Stimulated activated CD4-positive, alpha-beta T cell treated with anti-CD3 and anti-CD28 coated beads, Interleukin-1b, Interleukin-23, amount 100 ng/mL, for 4 hours (primary cell): ENCODE data around the gene GNPDA2.
"Not testable (repeated sequence)": the region's sequence is repeated elsewhere in the genome, so short reads cannot be mapped to it uniquely, and the experiment has no call there.

Experiments used
- DNase-seq, 2 donors: peaks; one replicate each; pipeline ENCODE4 v3.0.0-alpha.2; 2020; ENCODE audit warnings: low read depth in 2 of 2

GNPDA2 gene

GRCh38 chr4:44726038-44726871 lies at the start of gene GNPDA2:
Gene GNPDA2, minus strand, starts transcription at chr4:44726556. Its CDS starts 4,349 bp downstream, at chr4:44722207.
- DNase-seq = peak; percentile 68 to 71

GRCh38 chr4:44772340-44772739 lies 46.0 kb upstream of the GNPDA2 start:
- DNase-seq = no peak

GRCh38 chr4:44771789-44772188 lies 45.4 kb upstream of the GNPDA2 start:
- no peak for DNase-seq

- DNase-seq = no peak
Observed at GRCh38 chr4:44766453-44766852, 40.1 kb upstream of the GNPDA2 start.

- DNase-seq = no peak
Observed at GRCh38 chr4:44765116-44765515, 38.8 kb upstream of the GNPDA2 start.

GRCh38 chr4:44761306-44761705 lies 35.0 kb upstream of the GNPDA2 start:
- no peak for DNase-seq

GRCh38 chr4:44760142-44760898 lies 34.0 kb upstream of the GNPDA2 start:
- no peak for DNase-seq

- no peak for DNase-seq
Observed at GRCh38 chr4:44756559-44756958, 30.2 kb upstream of the GNPDA2 start.

GRCh38 chr4:44740201-44740600 lies 13.8 kb upstream of the GNPDA2 start:
- no peak for DNase-seq

GRCh38 chr4:44738615-44739014 lies 12.3 kb upstream of the GNPDA2 start:
- no peak for DNase-seq

- DNase-seq = no peak
Observed at GRCh38 chr4:44736900-44737299, 10.5 kb upstream of the GNPDA2 start.

- not testable (repeated sequence) for DNase-seq
Observed at GRCh38 chr4:44728694-44729093, 2.3 kb upstream of the GNPDA2 start.

- no peak for DNase-seq
Observed at GRCh38 chr4:44727471-44727870, 1.1 kb upstream of the GNPDA2 start.

- DNase-seq = no peak
Observed at GRCh38 chr4:44725726-44726037, 674 bp downstream of the GNPDA2 start.

- DNase-seq = no peak
Observed at GRCh38 chr4:44725166-44725565, 1.2 kb downstream of the GNPDA2 start.

- DNase-seq = no peak
Observed at GRCh38 chr4:44722001-44722400, 4.4 kb downstream of the GNPDA2 start.

- no peak for DNase-seq
Observed at GRCh38 chr4:44720371-44720770, 6.0 kb downstream of the GNPDA2 start.

- no peak for DNase-seq
Observed at GRCh38 chr4:44716597-44716996, 9.8 kb downstream of the GNPDA2 start.

- no peak for DNase-seq
Observed at GRCh38 chr4:44713125-44713524, 13.2 kb downstream of the GNPDA2 start.

GRCh38 chr4:44704673-44705072 lies 21.7 kb downstream of the GNPDA2 start:
- DNase-seq = no peak

- DNase-seq = no peak
Observed at GRCh38 chr4:44701037-44701436, 25.3 kb downstream of the GNPDA2 start.

- no peak for DNase-seq
Observed at GRCh38 chr4:44700427-44700826, 25.9 kb downstream of the GNPDA2 start.

- DNase-seq = no peak
Observed at GRCh38 chr4:44684648-44685047, 41.7 kb downstream of the GNPDA2 start.
